Panc1 (cell line): ENCODE results near the gene AHRR. TPM values are rescaled to one million over a fixed set of nuclear protein-coding genes. Genes with fewer than 3 reads are reported as not detected.

Experiments used
- ATAC-seq: fragments of 200-7000 bp; cut with Tn5 transposase; 2 replicates; pipeline ENCODE4 v1.9.1; 2020; ENCODE audit warnings: mild to moderate bottlenecking, moderate library complexity
- BruUV-seq: library from RNA; stranded (reverse); fragments of 400-500 nt; replicated peaks from 2 replicates; lab custom pipeline; 2021; lab: Mats Ljungman, UMichigan
- CTCF ChIA-PET: fragments of 300-600 bp; sonication (Branson Sonifier 250); formaldehyde crosslinking; loops from one replicate; lab custom pipeline; 2022; ENCODE audit warnings: antibody characterized with exemption; lab: Charles Lee
- POLR2A ChIA-PET: fragments of 300-600 bp; sonication (Branson Sonifier 250); formaldehyde crosslinking; loops from one replicate; lab custom pipeline; 2022; ENCODE audit warnings: antibody characterized with exemption; lab: Charles Lee
- DNase-seq: peaks from one replicate; pipeline ENCODE4 v3.0.0-alpha.2; 2010; ENCODE audit warnings: low read depth, low spot score
- H3K27ac ChIP-seq: 2 replicates; pipeline ENCODE4 v1.5.1; 2011; ENCODE audit warnings: mild to moderate bottlenecking, low read length, inconsistent platforms
- H3K27me3 ChIP-seq: fragments of 200-500 bp; sonication (Bioruptor generic); 2 replicates; pipeline ENCODE4 v1.6.0; 2014; ENCODE audit warnings: low read length, inconsistent platforms; ENCODE audit not compliant: control insufficient read depth, insufficient read depth
- H3K36me3 ChIP-seq: fragments of 200-500 bp; sonication (Bioruptor generic); 2 replicates; pipeline ENCODE4 v1.5.1; 2014; ENCODE audit warnings: inconsistent platforms, mild to moderate bottlenecking, low read length, moderate library complexity; ENCODE audit not compliant: control insufficient read depth, insufficient read depth
- H3K4me1 ChIP-seq: 2 replicates; pipeline ENCODE4 v1.5.1; 2011; ENCODE audit warnings: inconsistent platforms, mild to moderate bottlenecking, low read length, moderate library complexity; ENCODE audit not compliant: control insufficient read depth, insufficient read depth
- H3K4me3 ChIP-seq, 2 experiments: 2 replicates each; pipeline ENCODE4 v1.5.1; 2011 to 2012; ENCODE audit warnings: low read depth in 2 of 2, low read length in 2 of 2, mild to moderate bottlenecking in 2 of 2, inconsistent platforms in 1 of 2, moderate library complexity in 1 of 2
- H3K9me3 ChIP-seq: fragments of 200-500 bp; sonication (Bioruptor generic); 2 replicates; pipeline ENCODE4 v1.5.1; 2014; ENCODE audit warnings: low read depth, mild to moderate bottlenecking, inconsistent platforms, low read length, moderate library complexity; ENCODE audit not compliant: control insufficient read depth, insufficient read depth
- POLR2AphosphoS5 ChIP-seq: IDR thresholded peaks from 2 replicates; pipeline ENCODE4 v1.6.1; 2012; ENCODE audit warnings: mild to moderate bottlenecking, low read depth, low read length, moderate library complexity
- SIN3A ChIP-seq: IDR thresholded peaks from 2 replicates; pipeline ENCODE4 v1.6.1; 2012; ENCODE audit warnings: low read depth, mild to moderate bottlenecking, low read length, moderate library complexity, borderline replicate concordance; ENCODE audit not compliant: insufficient read depth
- TCF7L2 ChIP-seq: IDR thresholded peaks from 2 replicates; pipeline ENCODE4 v1.6.1; 2011; ENCODE audit warnings: mild to moderate bottlenecking, low read depth, low read length, inconsistent platforms
- in situ Hi-C: cut with HindIII; loops from 2 replicates; pipeline ENCODE4 v1.10.0; 2016; ENCODE audit warnings: low sequenced_read_pairs, low pct_unique_long_range_greater_than_20kb
- intact Hi-C: fragments of 100-400 bp; cut with micrococcal nuclease; formaldehyde crosslinking; loops from one replicate; pipeline ENCODE4 v1.10.0; 2022; ENCODE audit not compliant: unreplicated experiment
- total RNA-seq: library from RNA; stranded (reverse); gene quantifications from one replicate; pipeline ENCODE4 v1.2.1, GENCODE V29; 2021; ENCODE audit not compliant: unreplicated experiment
- TF ChIP-seq, protein P1 (sequence below): fragments of 450-650 bp; IDR thresholded peaks from 2 replicates; pipeline ENCODE4 v1.5.1; 2017; ENCODE audit warnings: mild to moderate bottlenecking
- TF ChIP-seq, protein P2 (sequence below), 2 experiments: IDR thresholded peaks; 2 replicates each; pipeline ENCODE4 v1.6.1; 2011 to 2012; ENCODE audit warnings: low read depth in 2 of 2, control low read depth in 1 of 2, low read length in 1 of 2, mild to moderate bottlenecking in 1 of 2, moderate library complexity in 1 of 2; ENCODE audit not compliant: insufficient read depth in 1 of 2

Gene AHRR
- total RNA-seq, 1 experiment from 2014 or later: 23.6 TPM

DNA sequence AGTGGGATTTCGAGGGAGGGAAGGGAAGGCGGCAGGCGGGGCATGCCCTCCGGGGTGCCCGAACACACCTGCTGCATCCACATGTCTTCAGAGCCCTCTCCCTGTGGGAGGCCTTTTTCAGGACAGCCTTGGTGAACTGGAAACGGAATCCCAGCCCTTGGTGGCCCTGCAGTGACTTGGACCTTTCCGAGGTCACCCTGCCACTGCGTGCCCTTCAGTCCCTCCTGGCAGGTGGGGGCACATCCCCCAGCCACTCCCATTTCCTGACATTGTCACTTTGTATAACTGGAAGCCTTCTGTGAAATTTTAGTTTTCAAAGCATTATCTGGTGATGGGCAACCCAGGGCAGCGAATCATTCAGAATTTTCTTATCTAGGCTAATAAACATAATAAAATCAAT is 11.0 kb upstream of the AHRR start:
- ChIA-PET CTCF (no interaction called here), POLR2A (no interaction called here)
- Histone ChIP-seq H3K27ac (no peak overlapping the region), H3K4me1 (peaks cover 31% of the 10 kb centered on the region), H3K27me3 (no peaks in the 10 kb centered on the region), H3K9me3 (no peaks in the 10 kb centered on the region), H3K36me3 (peaks cover 4% of the 10 kb centered on the region), H3K4me3 (no peak overlapping the region)
- no peak for TF ChIP-seq SIN3A
- no peak for TF ChIP-seq POLR2AphosphoS5
- BruUV-seq: no TSS peak
- intact Hi-C loops: no loop called here
- ATAC-seq (no peak), DNase-seq (no peak)
- in situ Hi-C loops: no loop called here

DNA sequence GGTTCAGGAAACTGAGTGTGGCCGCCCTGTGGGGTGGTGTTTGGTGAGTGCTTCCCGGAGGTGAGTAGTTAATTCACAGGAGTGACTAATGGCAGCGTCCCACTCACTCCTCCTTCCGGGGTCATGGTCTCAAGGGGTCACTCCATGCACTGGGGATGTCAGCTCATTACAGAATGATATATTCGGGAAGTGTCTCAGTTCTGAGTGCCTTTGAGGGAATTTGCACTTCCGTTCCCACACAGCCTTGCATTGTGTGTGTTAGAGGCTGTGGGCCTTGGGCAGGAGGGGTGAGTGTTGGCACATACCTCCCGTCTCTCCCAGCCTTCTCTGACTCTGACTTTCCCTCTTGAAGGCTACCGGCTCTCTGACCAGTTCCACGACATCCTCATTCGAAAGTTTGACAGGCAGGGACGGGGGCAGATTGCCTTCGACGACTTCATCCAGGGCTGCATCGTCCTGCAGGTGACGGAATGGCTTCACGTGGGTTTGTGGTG is 10.5 kb upstream of the AHRR start:
- POLR2A ChIA-PET: no interaction called here
- BruUV-seq: no TSS peak
- CTCF ChIA-PET: no interaction called here
- H3K27me3 ChIP-seq: no peaks in the 10 kb centered on the region
- ATAC-seq (no peak), DNase-seq (no peak)
- intact Hi-C loops (no loop called here), in situ Hi-C loops (no loop called here)
- H3K36me3 ChIP-seq: peaks cover 4% of the 10 kb centered on the region
- TF ChIP-seq TCF7L2 (no peak), POLR2AphosphoS5 (no peak), SIN3A (no peak)
- TF ChIP-seq, protein P1, sequence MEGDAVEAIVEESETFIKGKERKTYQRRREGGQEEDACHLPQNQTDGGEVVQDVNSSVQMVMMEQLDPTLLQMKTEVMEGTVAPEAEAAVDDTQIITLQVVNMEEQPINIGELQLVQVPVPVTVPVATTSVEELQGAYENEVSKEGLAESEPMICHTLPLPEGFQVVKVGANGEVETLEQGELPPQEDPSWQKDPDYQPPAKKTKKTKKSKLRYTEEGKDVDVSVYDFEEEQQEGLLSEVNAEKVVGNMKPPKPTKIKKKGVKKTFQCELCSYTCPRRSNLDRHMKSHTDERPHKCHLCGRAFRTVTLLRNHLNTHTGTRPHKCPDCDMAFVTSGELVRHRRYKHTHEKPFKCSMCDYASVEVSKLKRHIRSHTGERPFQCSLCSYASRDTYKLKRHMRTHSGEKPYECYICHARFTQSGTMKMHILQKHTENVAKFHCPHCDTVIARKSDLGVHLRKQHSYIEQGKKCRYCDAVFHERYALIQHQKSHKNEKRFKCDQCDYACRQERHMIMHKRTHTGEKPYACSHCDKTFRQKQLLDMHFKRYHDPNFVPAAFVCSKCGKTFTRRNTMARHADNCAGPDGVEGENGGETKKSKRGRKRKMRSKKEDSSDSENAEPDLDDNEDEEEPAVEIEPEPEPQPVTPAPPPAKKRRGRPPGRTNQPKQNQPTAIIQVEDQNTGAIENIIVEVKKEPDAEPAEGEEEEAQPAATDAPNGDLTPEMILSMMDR: no peak
- TF ChIP-seq, protein P2, sequence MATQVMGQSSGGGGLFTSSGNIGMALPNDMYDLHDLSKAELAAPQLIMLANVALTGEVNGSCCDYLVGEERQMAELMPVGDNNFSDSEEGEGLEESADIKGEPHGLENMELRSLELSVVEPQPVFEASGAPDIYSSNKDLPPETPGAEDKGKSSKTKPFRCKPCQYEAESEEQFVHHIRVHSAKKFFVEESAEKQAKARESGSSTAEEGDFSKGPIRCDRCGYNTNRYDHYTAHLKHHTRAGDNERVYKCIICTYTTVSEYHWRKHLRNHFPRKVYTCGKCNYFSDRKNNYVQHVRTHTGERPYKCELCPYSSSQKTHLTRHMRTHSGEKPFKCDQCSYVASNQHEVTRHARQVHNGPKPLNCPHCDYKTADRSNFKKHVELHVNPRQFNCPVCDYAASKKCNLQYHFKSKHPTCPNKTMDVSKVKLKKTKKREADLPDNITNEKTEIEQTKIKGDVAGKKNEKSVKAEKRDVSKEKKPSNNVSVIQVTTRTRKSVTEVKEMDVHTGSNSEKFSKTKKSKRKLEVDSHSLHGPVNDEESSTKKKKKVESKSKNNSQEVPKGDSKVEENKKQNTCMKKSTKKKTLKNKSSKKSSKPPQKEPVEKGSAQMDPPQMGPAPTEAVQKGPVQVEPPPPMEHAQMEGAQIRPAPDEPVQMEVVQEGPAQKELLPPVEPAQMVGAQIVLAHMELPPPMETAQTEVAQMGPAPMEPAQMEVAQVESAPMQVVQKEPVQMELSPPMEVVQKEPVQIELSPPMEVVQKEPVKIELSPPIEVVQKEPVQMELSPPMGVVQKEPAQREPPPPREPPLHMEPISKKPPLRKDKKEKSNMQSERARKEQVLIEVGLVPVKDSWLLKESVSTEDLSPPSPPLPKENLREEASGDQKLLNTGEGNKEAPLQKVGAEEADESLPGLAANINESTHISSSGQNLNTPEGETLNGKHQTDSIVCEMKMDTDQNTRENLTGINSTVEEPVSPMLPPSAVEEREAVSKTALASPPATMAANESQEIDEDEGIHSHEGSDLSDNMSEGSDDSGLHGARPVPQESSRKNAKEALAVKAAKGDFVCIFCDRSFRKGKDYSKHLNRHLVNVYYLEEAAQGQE (IDR thresholded peaks at IDR 0.05; ENCODE audit: insufficient read depth in 1 of 2, low read depth in 2 of 2, low read length in 1 of 2): no peak
- no peak overlapping the region for H3K27ac ChIP-seq
- H3K4me3 ChIP-seq: no peak overlapping the region
- peaks cover 36% of the 10 kb centered on the region for H3K4me1 ChIP-seq
- no peaks in the 10 kb centered on the region for H3K9me3 ChIP-seq

DNA sequence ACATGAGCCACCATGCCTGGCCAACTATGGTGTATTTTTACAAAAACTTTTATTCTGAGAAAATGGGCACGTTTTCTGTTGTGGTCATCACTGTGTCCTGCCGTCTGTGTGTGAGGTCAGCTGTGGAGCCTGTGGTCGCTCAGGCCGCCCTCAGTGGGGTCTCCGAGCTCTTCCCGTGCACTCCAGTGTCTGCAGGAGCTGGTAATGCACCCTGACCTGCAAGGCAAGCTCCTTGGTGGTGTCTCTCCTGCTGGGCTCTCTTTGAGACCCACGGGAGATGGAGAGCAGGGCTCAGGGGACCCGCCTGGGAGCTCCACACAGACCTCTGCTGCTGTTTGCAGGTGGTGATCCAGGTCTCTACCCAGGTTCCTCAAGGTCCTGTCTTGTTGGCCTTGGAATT is 9.6 kb upstream of the AHRR start:
- H3K27me3 ChIP-seq: no peaks in the 10 kb centered on the region
- no peak for ATAC-seq
- ChIA-PET CTCF (no interaction called here), POLR2A (no interaction called here)
- no peak overlapping the region for H3K27ac ChIP-seq
- no peak for DNase-seq
- no peak overlapping the region for H3K4me3 ChIP-seq
- peaks cover 46% of the 10 kb centered on the region for H3K4me1 ChIP-seq
- TF ChIP-seq, protein P1: no peak
- TF ChIP-seq POLR2AphosphoS5 (no peak), SIN3A (no peak), TCF7L2 (no peak)
- TF ChIP-seq, protein P2 (IDR thresholded peaks at IDR 0.05; ENCODE audit: insufficient read depth in 1 of 2, low read depth in 2 of 2, low read length in 1 of 2): no peak
- intact Hi-C loops: no loop called here
- H3K9me3 ChIP-seq: no peaks in the 10 kb centered on the region
- no TSS peak for BruUV-seq
- peaks cover 4% of the 10 kb centered on the region for H3K36me3 ChIP-seq
- in situ Hi-C loops: no loop called here
